Stimulated activated effector memory CD8-positive, alpha-beta T cell treated with anti-CD3 and anti-CD28 coated beads, Interleukin-12 subunit alpha, Interleukin-12 subunit beta, amount 100 ng/mL, for 72 hours (primary cell): Measurements from ENCODE around the gene MFAP2.
A peak's percentile ranks its signal among the peaks of the same experiment; 100 is the strongest.

ENCODE experiments used
- ATAC-seq: fragments of 150-1000 bp; cut with Tn5 transposase; 2 replicates; pipeline ENCODE4 v1.10.0; 2021
- DNase-seq, 2 donors: peaks; one replicate each; pipeline ENCODE4 v3.0.0; 2021 to 2022; ENCODE audit warnings: low spot score in 2 of 2
- H3K27ac Mint-ChIP-seq: one replicate; pipeline ENCODE4 v1.8.0; 2022; ENCODE audit warnings: mild to moderate bottlenecking, mixed read lengths
- H3K36me3 Mint-ChIP-seq: one replicate; pipeline ENCODE4 v1.8.0; 2022; ENCODE audit warnings: mild to moderate bottlenecking, mixed read lengths
- H3K4me1 Mint-ChIP-seq: one replicate; pipeline ENCODE4 v1.8.0; 2022; ENCODE audit warnings: mixed read lengths
- H3K4me3 Mint-ChIP-seq: one replicate; pipeline ENCODE4 v1.8.0; 2022; ENCODE audit warnings: mild to moderate bottlenecking, mixed read lengths
- H3K9me3 Mint-ChIP-seq: one replicate; pipeline ENCODE4 v1.8.0; 2022; ENCODE audit warnings: mixed read lengths

MFAP2 gene

DNA sequence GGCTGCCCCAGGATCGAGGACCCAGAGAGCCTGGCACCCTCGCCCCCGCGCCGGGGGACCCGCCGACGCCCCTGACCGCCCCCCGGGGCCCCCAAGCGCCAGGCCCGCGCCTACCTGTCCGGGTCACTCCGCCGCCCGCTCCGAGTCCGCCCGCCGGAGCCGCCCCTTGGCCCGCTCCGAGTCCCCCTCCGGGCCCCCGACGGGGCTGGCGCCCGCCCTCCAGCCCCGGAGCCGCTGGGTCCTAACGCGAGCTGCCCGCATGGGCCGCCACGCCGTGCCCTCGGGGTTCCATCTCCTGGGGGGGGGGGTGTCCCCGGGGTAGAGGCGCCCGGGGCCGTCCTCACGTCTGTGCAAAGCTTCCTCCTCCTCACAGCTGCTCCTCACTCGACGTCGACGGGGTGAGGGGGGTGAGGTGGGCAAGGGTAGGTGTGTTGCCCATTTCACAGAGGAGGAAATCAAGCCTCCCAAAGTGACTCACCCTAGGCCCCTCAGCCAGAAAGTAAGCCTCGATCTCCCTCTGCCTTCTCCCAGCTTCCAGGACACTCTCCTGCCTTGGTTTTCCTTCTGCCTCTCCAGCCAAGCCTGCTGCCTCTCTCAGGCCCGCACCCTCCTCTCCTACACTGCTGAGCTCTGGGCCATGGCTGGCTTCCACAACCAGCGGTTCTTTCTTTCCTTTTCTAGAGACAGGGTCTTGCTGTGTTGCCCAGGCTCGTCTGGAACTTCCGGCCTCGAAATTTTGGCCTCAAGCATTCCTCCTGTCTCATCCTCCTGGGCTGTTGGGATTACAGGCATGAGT lies at the start of gene MFAP2:
TSS of gene MFAP2 (minus strand) at position 148 of the 796 bp plus-strand sequence. CDS start 2,347 bp downstream, outside the sequence.
- H3K27ac Mint-ChIP-seq, result peak within 1 kb of the TSS; percentile 23
- peak; percentile 27 for ATAC-seq
- peak within 1 kb of the TSS; percentile 62 for H3K4me3 Mint-ChIP-seq
- H3K4me1 Mint-ChIP-seq, result peaks cover 23% of the 10 kb centered on the region
- H3K36me3 Mint-ChIP-seq, result peaks cover 7% of the 10 kb centered on the region
- no peak for DNase-seq
- H3K9me3 Mint-ChIP-seq, result no peaks in the 10 kb centered on the region

DNA sequence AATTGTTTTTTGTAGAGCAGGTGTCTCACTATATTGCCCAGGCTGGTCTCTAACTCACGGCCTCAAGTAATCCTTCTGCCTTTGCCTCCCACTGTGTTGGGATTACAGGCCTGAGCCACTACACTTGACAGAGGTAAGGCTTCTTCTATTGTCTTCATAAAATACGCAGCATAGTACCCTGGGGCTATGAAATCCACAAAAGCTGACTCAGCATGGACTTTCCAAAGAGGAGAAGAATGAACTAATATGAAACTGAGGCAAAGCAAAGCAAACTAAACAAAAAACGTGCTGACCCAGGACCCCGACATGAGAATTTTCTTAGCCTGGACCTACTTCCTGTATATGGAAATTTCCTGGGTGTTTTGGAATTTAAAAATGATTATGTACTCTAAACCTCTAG lies 49.8 kb upstream of the MFAP2 start:
- H3K9me3 Mint-ChIP-seq, result no peaks in the 10 kb centered on the region
- H3K27ac Mint-ChIP-seq, result no peak overlapping the region
- ATAC-seq (no peak), DNase-seq (no peak)
- no peak overlapping the region for H3K4me3 Mint-ChIP-seq
- H3K36me3 Mint-ChIP-seq, result peaks cover 97% of the 10 kb centered on the region
- no peaks in the 10 kb centered on the region for H3K4me1 Mint-ChIP-seq

DNA sequence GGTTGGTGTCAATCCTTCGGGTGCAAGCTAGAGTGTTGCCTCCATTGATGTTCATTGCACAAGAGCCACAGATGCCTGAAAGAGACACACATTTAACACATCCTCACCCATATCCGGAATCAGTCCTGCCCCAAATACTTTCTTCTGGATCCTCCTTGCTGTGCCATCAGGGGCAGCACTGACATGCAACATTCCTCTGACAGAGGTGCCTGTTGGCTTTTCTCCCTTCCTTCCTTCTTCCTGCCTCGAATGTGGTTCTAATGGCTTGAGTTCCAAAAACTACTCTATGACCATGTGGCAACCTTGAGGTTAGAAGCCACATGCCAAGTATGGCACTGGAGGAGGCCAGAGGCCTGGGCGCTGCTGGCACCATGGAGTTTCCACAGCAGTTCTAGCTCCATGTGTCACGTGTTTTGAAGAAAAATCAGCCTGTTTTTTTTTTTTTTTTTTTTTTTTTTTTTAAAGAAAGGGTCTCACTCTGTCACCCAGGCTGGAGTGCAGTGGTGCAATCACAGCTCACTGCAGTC lies 48.3 kb upstream of the MFAP2 start:
- H3K36me3 Mint-ChIP-seq, result peaks cover 100% of the 10 kb centered on the region
- no peak overlapping the region for H3K27ac Mint-ChIP-seq
- no peak overlapping the region for H3K4me3 Mint-ChIP-seq
- no peaks in the 10 kb centered on the region for H3K9me3 Mint-ChIP-seq
- DNase-seq, result no peak
- ATAC-seq, result no peak
- H3K4me1 Mint-ChIP-seq, result no peaks in the 10 kb centered on the region

DNA sequence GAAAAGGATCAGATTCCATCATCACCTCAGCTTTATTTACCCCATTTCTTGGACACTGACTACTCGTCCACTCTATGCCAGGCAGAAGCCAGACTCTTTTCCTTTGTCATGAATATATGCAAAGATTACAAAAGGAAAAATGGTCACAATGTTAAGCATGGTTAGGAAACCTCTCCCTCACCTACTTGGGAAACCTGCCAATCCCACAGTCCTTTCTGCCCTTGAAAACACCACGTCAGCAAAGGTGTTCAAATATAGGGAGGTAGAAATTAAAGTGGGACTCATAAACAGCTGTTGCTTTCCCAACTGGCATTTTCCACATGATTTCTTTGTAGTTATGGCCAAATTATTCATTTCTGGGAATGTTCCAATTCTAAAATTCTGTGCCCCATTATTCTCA lies 47.5 kb upstream of the MFAP2 start:
- no peaks in the 10 kb centered on the region for H3K9me3 Mint-ChIP-seq

GRCh38 chr1:17027403-17027802 lies 47.0 kb upstream of the MFAP2 start:
- Mint-ChIP-seq H3K4me1 (no peaks in the 10 kb centered on the region), H3K9me3 (no peaks in the 10 kb centered on the region), H3K27ac (peak overlapping the region; percentile 5), H3K36me3 (peaks cover 100% of the 10 kb centered on the region), H3K4me3 (no peak overlapping the region)
- no peak for DNase-seq
- ATAC-seq, result no peak

More for the DNA sequence above, 47.5 kb upstream of the MFAP2 start:
- Mint-ChIP-seq H3K4me1 (no peaks in the 10 kb centered on the region), H3K36me3 (peaks cover 100% of the 10 kb centered on the region), H3K4me3 (no peak overlapping the region), H3K27ac (peak overlapping the region; percentile 5)
- no peak for ATAC-seq
- no peak for DNase-seq

GRCh38 chr1:17024721-17025120 lies 44.3 kb upstream of the MFAP2 start:
- Mint-ChIP-seq H3K4me3 (no peak overlapping the region), H3K36me3 (peaks cover 100% of the 10 kb centered on the region), H3K4me1 (no peaks in the 10 kb centered on the region), H3K9me3 (no peaks in the 10 kb centered on the region), H3K27ac (peak overlapping the region; percentile 67)
- no peak for DNase-seq
- ATAC-seq, result no peak

DNA sequence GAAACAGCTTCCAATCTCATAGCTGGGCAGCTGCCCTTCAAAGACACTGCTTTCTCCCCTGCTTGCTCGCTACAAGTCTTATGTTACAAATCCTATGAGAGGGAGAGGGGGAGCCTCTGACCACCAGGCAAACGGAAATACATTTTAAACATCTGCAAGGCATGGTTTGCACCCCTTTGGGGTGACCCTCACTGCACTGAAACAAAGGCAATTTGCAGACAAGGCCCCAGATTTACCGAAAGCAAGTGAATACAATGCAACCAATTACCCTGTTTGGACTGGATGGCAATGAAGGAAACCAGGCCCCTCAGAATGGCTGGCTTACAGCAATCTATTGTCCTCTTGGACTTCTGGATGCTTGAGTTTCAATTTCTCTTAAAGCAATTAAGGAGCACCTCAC lies 43.2 kb upstream of the MFAP2 start:
- H3K4me3 Mint-ChIP-seq, result no peak overlapping the region
- DNase-seq (no peak), ATAC-seq (no peak)
- H3K27ac Mint-ChIP-seq, result peak overlapping the region; percentile 67
- peaks cover 8% of the 10 kb centered on the region for H3K4me1 Mint-ChIP-seq
- H3K36me3 Mint-ChIP-seq, result peaks cover 100% of the 10 kb centered on the region
- H3K9me3 Mint-ChIP-seq, result no peaks in the 10 kb centered on the region

- ATAC-seq, result no peak
- Mint-ChIP-seq H3K27ac (peak overlapping the region; percentile 67), H3K4me3 (no peak overlapping the region), H3K36me3 (peaks cover 100% of the 10 kb centered on the region), H3K9me3 (no peaks in the 10 kb centered on the region), H3K4me1 (peaks cover 8% of the 10 kb centered on the region)
- no peak for DNase-seq
Measured at GRCh38 chr1:17023102-17023501, 42.7 kb upstream of the MFAP2 start.

DNA sequence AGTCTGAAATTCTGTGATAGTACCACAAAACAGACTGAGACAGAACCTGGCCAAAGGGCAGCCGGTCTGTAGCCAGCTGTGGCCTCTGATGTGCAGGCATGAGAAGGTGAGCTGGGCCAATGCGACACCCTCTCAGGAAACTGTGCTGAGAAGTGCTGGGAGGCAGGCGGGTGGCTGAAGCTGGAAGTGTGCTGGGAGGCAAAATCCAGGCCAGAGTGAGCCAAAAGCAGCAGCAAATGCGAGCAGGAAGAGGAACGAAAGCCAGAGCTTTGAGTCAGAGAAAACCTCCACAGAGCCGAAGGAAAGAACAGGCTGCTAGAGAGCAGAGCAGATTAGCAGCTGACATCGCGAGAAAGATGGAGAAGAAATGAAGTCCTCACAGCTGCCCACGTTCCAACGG lies 41.5 kb upstream of the MFAP2 start:
- Mint-ChIP-seq H3K9me3 (no peaks in the 10 kb centered on the region), H3K4me1 (peaks cover 8% of the 10 kb centered on the region), H3K27ac (no peak overlapping the region), H3K4me3 (no peak overlapping the region), H3K36me3 (peaks cover 99% of the 10 kb centered on the region)
- DNase-seq (no peak), ATAC-seq (no peak)

DNA sequence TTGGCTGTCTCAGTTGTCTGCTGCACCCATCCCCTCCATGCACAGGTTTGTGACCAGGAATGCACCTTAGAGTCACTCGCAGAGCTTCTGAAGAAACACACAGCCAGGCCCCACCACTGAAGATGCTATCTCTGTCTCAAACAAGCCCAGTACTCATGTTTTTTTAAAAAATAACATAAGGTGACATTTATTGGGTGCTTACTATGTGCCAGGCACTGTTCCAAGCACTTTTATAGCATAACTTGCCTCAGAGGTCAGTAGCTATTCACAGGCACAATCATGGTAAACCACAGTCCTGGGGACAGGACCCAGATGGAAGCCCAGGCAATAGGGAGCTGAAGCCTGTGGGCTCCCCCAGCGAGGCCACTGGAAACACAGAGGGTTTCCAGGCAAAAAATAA lies 40.1 kb upstream of the MFAP2 start:
- Mint-ChIP-seq H3K36me3 (peaks cover 87% of the 10 kb centered on the region), H3K4me3 (no peak overlapping the region), H3K4me1 (peaks cover 8% of the 10 kb centered on the region), H3K27ac (peak overlapping the region; percentile 63), H3K9me3 (no peaks in the 10 kb centered on the region)
- DNase-seq (no peak), ATAC-seq (no peak)

DNA sequence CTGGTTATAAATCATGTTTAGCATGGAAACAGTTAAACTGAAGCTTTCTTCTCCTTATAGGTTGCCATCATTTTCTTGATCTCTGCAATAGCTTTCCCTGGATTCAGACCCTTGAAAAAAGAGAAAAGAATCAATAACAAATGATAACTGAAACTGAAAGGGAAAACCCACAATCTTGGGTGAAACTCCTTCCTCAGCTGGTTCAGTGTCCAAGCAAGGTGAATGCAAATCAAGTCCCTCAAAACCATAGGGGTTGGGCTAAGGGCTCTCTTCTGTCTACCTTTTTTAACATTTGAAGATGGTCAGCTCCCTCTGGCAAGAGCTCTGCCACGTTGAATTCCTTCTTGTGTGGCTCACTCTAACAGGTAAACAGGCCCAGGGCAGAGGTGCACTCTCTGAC lies 38.4 kb upstream of the MFAP2 start:
- H3K4me3 Mint-ChIP-seq, result no peak overlapping the region
- H3K36me3 Mint-ChIP-seq, result peaks cover 71% of the 10 kb centered on the region
- no peak for ATAC-seq
- H3K27ac Mint-ChIP-seq, result peak overlapping the region; percentile 63
- H3K9me3 Mint-ChIP-seq, result no peaks in the 10 kb centered on the region
- no peak for DNase-seq
- peaks cover 8% of the 10 kb centered on the region for H3K4me1 Mint-ChIP-seq

- no peaks in the 10 kb centered on the region for H3K9me3 Mint-ChIP-seq
- DNase-seq, result no peak
- no peak overlapping the region for H3K4me3 Mint-ChIP-seq
- peaks cover 13% of the 10 kb centered on the region for H3K4me1 Mint-ChIP-seq
- peaks cover 57% of the 10 kb centered on the region for H3K36me3 Mint-ChIP-seq
- ATAC-seq, result no peak
- no peak overlapping the region for H3K27ac Mint-ChIP-seq
Measured at GRCh38 chr1:17017435-17017834, 37.0 kb upstream of the MFAP2 start.

- H3K9me3 Mint-ChIP-seq, result no peaks in the 10 kb centered on the region
- no peak for ATAC-seq
Measured at GRCh38 chr1:17016317-17016661, 35.9 kb upstream of the MFAP2 start.

DNA sequence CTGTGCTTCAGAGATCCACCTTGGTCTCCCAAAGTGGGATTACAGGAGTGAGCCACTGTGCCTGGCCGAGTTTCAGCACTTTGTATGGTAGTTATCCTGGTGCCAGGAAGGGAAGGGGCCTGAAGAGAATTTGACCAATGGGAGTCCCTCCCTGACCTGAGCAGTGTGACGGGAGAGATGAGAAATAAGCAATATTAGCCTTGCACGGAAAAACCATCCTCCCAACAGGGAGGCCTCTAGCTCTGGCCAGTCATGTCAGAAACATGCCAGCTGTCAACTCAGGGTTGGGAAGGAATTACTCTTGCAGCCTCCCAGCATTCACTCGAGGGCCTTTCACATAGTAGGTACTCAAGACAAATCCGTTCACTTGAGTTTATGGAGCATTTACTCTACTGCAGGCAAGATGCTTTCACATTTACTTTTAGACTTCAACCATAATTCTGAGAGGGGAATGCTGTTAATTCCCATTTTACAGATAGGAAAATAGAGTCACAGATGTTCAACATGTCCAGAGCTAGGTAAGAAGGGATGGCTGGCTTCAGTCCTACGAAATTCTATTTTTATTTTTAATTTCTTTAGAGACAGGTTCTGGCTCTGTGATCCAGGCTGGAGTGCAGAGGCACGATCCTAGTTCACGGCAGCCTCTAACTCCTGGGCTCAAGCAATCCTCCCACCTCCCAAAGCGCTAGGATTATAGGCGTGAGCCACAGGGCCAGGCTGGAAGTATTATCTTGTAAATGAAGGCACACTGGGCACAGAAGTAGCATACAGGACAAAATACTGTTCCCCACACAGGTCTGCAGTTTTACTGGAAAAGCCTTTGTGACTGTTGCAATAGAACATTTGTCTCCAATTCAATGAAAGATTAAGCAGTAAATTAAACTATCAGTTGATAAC lies 34.5 kb upstream of the MFAP2 start:
- Mint-ChIP-seq H3K36me3 (peaks cover 31% of the 10 kb centered on the region), H3K4me3 (no peak overlapping the region), H3K27ac (no peak overlapping the region), H3K4me1 (peaks cover 31% of the 10 kb centered on the region), H3K9me3 (no peaks in the 10 kb centered on the region)
- DNase-seq, result no peak
- no peak for ATAC-seq

More at GRCh38 chr1:17016317-17016661, 35.9 kb upstream of the MFAP2 start:
- Mint-ChIP-seq H3K27ac (no peak overlapping the region), H3K4me3 (no peak overlapping the region), H3K4me1 (peaks cover 19% of the 10 kb centered on the region), H3K36me3 (peaks cover 45% of the 10 kb centered on the region)
- no peak for DNase-seq

- peaks cover 28% of the 10 kb centered on the region for H3K4me1 Mint-ChIP-seq
- DNase-seq, result no peak
- H3K36me3 Mint-ChIP-seq, result peaks cover 19% of the 10 kb centered on the region
- H3K9me3 Mint-ChIP-seq, result no peaks in the 10 kb centered on the region
- no peak for ATAC-seq
- H3K4me3 Mint-ChIP-seq, result no peak overlapping the region
- no peak overlapping the region for H3K27ac Mint-ChIP-seq
Measured at GRCh38 chr1:17013491-17014320, 33.3 kb upstream of the MFAP2 start.
